Dedifferentiated amniotic fluid mesenchymal stem cell (primary cell): Measurements from ENCODE around the gene TLCD5.

Experiments
- DNase-seq: peaks from one replicate; pipeline ENCODE4 v3.0.0-alpha.2; 2016; ENCODE audit errors: extremely low spot score

TLCD5 gene

GRCh38 chr11:120337355-120338106, 12.4 kb downstream of the TLCD5 start:
- DNase-seq, result no peak

- no peak for DNase-seq
Observed at GRCh38 chr11:120338107-120338933, 13.2 kb downstream of the TLCD5 start.

GRCh38 chr11:120339394-120339890, 14.3 kb downstream of the TLCD5 start:
- DNase-seq, result no peak

GRCh38 chr11:120340529-120340928, 15.4 kb downstream of the TLCD5 start:
- DNase-seq, result no peak

GRCh38 chr11:120342226-120342625, 17.1 kb downstream of the TLCD5 start:
- no peak for DNase-seq

- no peak for DNase-seq
Observed at GRCh38 chr11:120342678-120343077, 17.6 kb downstream of the TLCD5 start.

GRCh38 chr11:120343429-120343828, 18.3 kb downstream of the TLCD5 start:
- DNase-seq, result no peak

GRCh38 chr11:120344302-120345004, 19.4 kb downstream of the TLCD5 start:
- DNase-seq, result no peak

GRCh38 chr11:120346233-120346632, 21.1 kb downstream of the TLCD5 start:
- DNase-seq, result no peak

GRCh38 chr11:120350637-120351036, 25.5 kb downstream of the TLCD5 start:
- DNase-seq, result no peak

GRCh38 chr11:120352405-120352804, 27.3 kb downstream of the TLCD5 start:
- DNase-seq, result no peak

- no peak for DNase-seq
Observed at GRCh38 chr11:120354068-120354467, 29.0 kb downstream of the TLCD5 start.

GRCh38 chr11:120354779-120355178, 29.7 kb downstream of the TLCD5 start:
- no peak for DNase-seq

- no peak for DNase-seq
Observed at GRCh38 chr11:120357620-120358019, 32.5 kb downstream of the TLCD5 start.

- no peak for DNase-seq
Observed at GRCh38 chr11:120358729-120359128, 33.6 kb downstream of the TLCD5 start.

- DNase-seq, result no peak
Observed at GRCh38 chr11:120363436-120363835, 38.3 kb downstream of the TLCD5 start.

- no peak for DNase-seq
Observed at GRCh38 chr11:120365512-120365911, 40.4 kb downstream of the TLCD5 start.

- DNase-seq, result no peak
Observed at GRCh38 chr11:120372296-120372695, 47.2 kb downstream of the TLCD5 start.

GRCh38 chr11:120375076-120375475, 50.0 kb downstream of the TLCD5 start:
- no peak for DNase-seq

- no peak for DNase-seq
Observed at GRCh38 chr11:120376547-120377182, 51.6 kb downstream of the TLCD5 start.

GRCh38 chr11:120378474-120378873, 53.4 kb downstream of the TLCD5 start:
- DNase-seq, result no peak

GRCh38 chr11:120381401-120381800, 56.3 kb downstream of the TLCD5 start:
- no peak for DNase-seq
